Testis (tissue), 5 donors: ENCODE data around the gene FAM78A. TPM values are rescaled to one million over a fixed set of nuclear protein-coding genes. Genes with fewer than 3 reads are reported as not detected.
A peak's percentile ranks its signal among the peaks of the same experiment; 100 is the strongest.

Experiments
- DNase-seq: peaks from one replicate; pipeline ENCODE4 v3.0.0-alpha.2; 2019
- H3K27ac ChIP-seq, 2 donors: fragments of 200-600 bp; sonication (generic); one replicate each; pipeline ENCODE4 v1.5.1; 2019
- H3K27me3 ChIP-seq: fragments of 200-600 bp; sonication (generic); one replicate; pipeline ENCODE4 v1.5.1; 2019
- H3K36me3 ChIP-seq: fragments of 200-600 bp; sonication (generic); one replicate; pipeline ENCODE4 v1.5.1; 2017; ENCODE audit warnings: low read depth; ENCODE audit errors: missing control alignments
- H3K4me1 ChIP-seq: fragments of 200-600 bp; sonication (generic); one replicate; pipeline ENCODE4 v1.5.1; 2019
- H3K4me3 ChIP-seq, 2 donors: fragments of 200-600 bp; sonication (generic); one replicate each; pipeline ENCODE4 v1.5.1; 2017 to 2019
- H3K9me3 ChIP-seq: fragments of 200-600 bp; sonication (generic); one replicate; pipeline ENCODE4 v1.5.1; 2017
- CTCF ChIP-seq, 3 experiments: fragments of 450-650 bp in 2 of 3; fragments of 200-600 bp in 1 of 3; sonication (generic) in 1 of 3; IDR thresholded peaks; one replicate each; pipeline ENCODE4 v1.5.1; 2016 to 2019; ENCODE audit warnings: antibody characterized with exemption in 3 of 3, mild to moderate bottlenecking in 2 of 3, moderate library complexity in 1 of 3
- POLR2A ChIP-seq: fragments of 450-650 bp; IDR thresholded peaks from one replicate; pipeline ENCODE4 v1.6.1; 2017; ENCODE audit warnings: antibody characterized with exemption, mild to moderate bottlenecking, moderate library complexity
- WGBS, 2 donors: methylation state at CpG; one replicate each; pipeline ENCODE4 v1.1.5; 2018; 5-methylcytosine and 5-hydroxymethylcytosine counted together
- intact Hi-C: fragments of 100-400 bp; cut with DNase I; formaldehyde crosslinking; loops from one replicate; pipeline ENCODE4 v1.15.1; 2023; ENCODE audit warnings: low total_unique reads
- long read RNA-seq, 2 donors: transcript quantifications; one replicate each; lab custom pipeline, GENCODE V29; 2026
- polyA plus RNA-seq: library from polyadenylated mRNA; stranded (reverse); fragments of 350-450 nt; fragmentation: Illumina TruSeq; extraction: RNeasy Lipid Tissue Mini Kit (QIAGEN cat#74804); gene quantifications from one replicate; pipeline ENCODE4 v1.2.3, GENCODE V29; 2014; ENCODE audit warnings: low read depth, low replicate concordance; ENCODE audit not compliant: insufficient read depth
- total RNA-seq, 2 donors: library from RNA; depleted of rRNA; stranded (reverse); fragments of >200 nt; gene quantifications; one replicate each; pipeline ENCODE4 v1.2.3, GENCODE V29; 2016

FAM78A gene
- total RNA-seq = 10 to 100 TPM; 29.7 to 30.8 TPM
- polyA plus RNA-seq = 48.0 TPM
- long read RNA-seq, donor 1, partial matches to known transcripts = 0 of 3 reads
- long read RNA-seq, donor 1, other reads (novel, unspliced or antisense) = 0 of 3 reads
- long read RNA-seq, donor 2, transcript FAM78A-203 (2 exons, 3,966 nt) = major isoform, 5 of 5 reads
- long read RNA-seq, donor 2, partial matches to known transcripts = 0 of 5 reads
- long read RNA-seq, donor 2, other reads (novel, unspliced or antisense) = 0 of 5 reads

GRCh38 chr9:131276094-131276888 is at the start of gene FAM78A:
TSS of gene FAM78A (minus strand) at chr9:131276510. CDS start at chr9:131276179, 331 bp downstream.
- no peak for TF ChIP-seq POLR2A
- no peak for TF ChIP-seq CTCF (IDR thresholded peaks at IDR 0.05)
- 6 to 7% methylated on average over 25 to 53 of the region's 76 CpGs for WGBS, 2 donors
- no peaks in the 10 kb centered on the region for H3K27me3 ChIP-seq
- H3K4me3 ChIP-seq = peak within 1 kb of the TSS; percentile 62 to 72
- DNase-seq = peak; percentile 59
- peaks cover 21% of the 10 kb centered on the region for H3K4me1 ChIP-seq
- peak within 1 kb of the TSS; percentile 85 to 92 for H3K27ac ChIP-seq
- intact Hi-C loops = no loop called here
- no peaks in the 10 kb centered on the region for H3K36me3 ChIP-seq
- no peaks in the 10 kb centered on the region for H3K9me3 ChIP-seq

- H3K9me3 ChIP-seq = no peaks in the 10 kb centered on the region
- H3K4me3 ChIP-seq = no peak overlapping the region
- no peaks in the 10 kb centered on the region for H3K27me3 ChIP-seq
- DNase-seq = no peak
- no peak overlapping the region for H3K27ac ChIP-seq
- no peaks in the 10 kb centered on the region for H3K4me1 ChIP-seq
- intact Hi-C loops = no loop called here
- TF ChIP-seq POLR2A = no peak
- TF ChIP-seq CTCF (IDR thresholded peaks at IDR 0.05) = no peak
- H3K36me3 ChIP-seq = no peaks in the 10 kb centered on the region
- 92 to 93% methylated on average over 16 to 21 of the region's 21 CpGs for WGBS, 2 donors
Measured at GRCh38 chr9:131324736-131325679, 48.7 kb upstream of the FAM78A start.

GRCh38 chr9:131323629-131324028 is 47.3 kb upstream of the FAM78A start:
- H3K4me1 ChIP-seq = no peaks in the 10 kb centered on the region
- H3K27me3 ChIP-seq = no peaks in the 10 kb centered on the region
- H3K36me3 ChIP-seq = no peaks in the 10 kb centered on the region
- DNase-seq = no peak
- H3K27ac ChIP-seq = no peak overlapping the region
- 91 to 93% methylated on average over 8 of the region's 8 CpGs for WGBS, 2 donors
- no peak for TF ChIP-seq CTCF (IDR thresholded peaks at IDR 0.05)
- TF ChIP-seq POLR2A = no peak
- no peaks in the 10 kb centered on the region for H3K9me3 ChIP-seq
- intact Hi-C loops = no loop called here
- H3K4me3 ChIP-seq = no peak overlapping the region

- no peaks in the 10 kb centered on the region for H3K9me3 ChIP-seq
- no peaks in the 10 kb centered on the region for H3K36me3 ChIP-seq
- H3K27me3 ChIP-seq = no peaks in the 10 kb centered on the region
- no peaks in the 10 kb centered on the region for H3K4me1 ChIP-seq
- intact Hi-C loops = no loop called here
- WGBS, 2 donors = 53 to 61% methylated on average over 19 of the region's 19 CpGs
- H3K27ac ChIP-seq = peak overlapping the region in 1 of 2 donors; percentile 33
- TF ChIP-seq CTCF (IDR thresholded peaks at IDR 0.05) = no peak
- TF ChIP-seq POLR2A = no peak
- peak; percentile 72 for DNase-seq
- H3K4me3 ChIP-seq = no peak overlapping the region
Measured at GRCh38 chr9:131320031-131320685, 43.8 kb upstream of the FAM78A start.
